GM23338 (cell line): ENCODE data around the gene CLHC1. TPM values are rescaled to one million over a fixed set of nuclear protein-coding genes. Genes with fewer than 3 reads are reported as not detected.

ENCODE experiments used
- ATAC-seq: fragments of 200-7000 bp; cut with Tn5 transposase; 3 replicates; pipeline ENCODE4 v1.9.1; 2020
- DNase-seq: peaks from one replicate; pipeline ENCODE4 v3.0.0-alpha.2; 2015; ENCODE audit warnings: low spot score
- H2AFZ ChIP-seq: fragments of 200-600 bp; sonication (generic); 2 replicates; pipeline ENCODE4 v1.8.0; 2016; ENCODE audit warnings: antibody characterized with exemption, mild to moderate bottlenecking, moderate library complexity
- H3F3A ChIP-seq: fragments of 200-600 bp; sonication (generic); replicated peaks from 2 replicates; pipeline ENCODE4 v1.8.0; 2017; ENCODE audit warnings: antibody characterized with exemption, mixed run types, low read depth
- H3K27ac ChIP-seq: fragments of 200-600 bp; sonication (generic); 2 replicates; pipeline ENCODE4 v1.6.1; 2016; ENCODE audit warnings: low read depth
- H3K27me3 ChIP-seq: fragments of 200-600 bp; sonication (generic); 2 replicates; pipeline ENCODE4 v1.8.0; 2016; ENCODE audit warnings: mild to moderate bottlenecking, mixed run types, moderate library complexity; ENCODE audit not compliant: insufficient read depth
- H3K36me3 ChIP-seq: fragments of 200-600 bp; sonication (generic); 2 replicates; pipeline ENCODE4 v1.8.0; 2016; ENCODE audit warnings: mild to moderate bottlenecking; ENCODE audit not compliant: insufficient read depth
- H3K4me1 ChIP-seq: fragments of 200-600 bp; sonication (generic); 2 replicates; pipeline ENCODE4 v1.8.0; 2016; ENCODE audit warnings: mild to moderate bottlenecking, moderate library complexity; ENCODE audit not compliant: insufficient read depth
- H3K4me2 ChIP-seq: fragments of 200-600 bp; sonication (generic); 2 replicates; pipeline ENCODE4 v1.7.1; 2017; ENCODE audit warnings: mixed run types
- H3K4me3 ChIP-seq: fragments of 200-600 bp; sonication (generic); 2 replicates; pipeline ENCODE4 v1.6.1; 2016; ENCODE audit warnings: mixed run types
- H3K79me2 ChIP-seq: fragments of 200-600 bp; sonication (generic); replicated peaks from 2 replicates; pipeline ENCODE4 v1.8.0; 2017; ENCODE audit warnings: mild to moderate bottlenecking; ENCODE audit not compliant: insufficient read depth
- H3K9me2 ChIP-seq: fragments of 200-600 bp; sonication (generic); 2 replicates; pipeline ENCODE4 v1.8.0; 2017; ENCODE audit not compliant: insufficient read depth
- H4K20me1 ChIP-seq: fragments of 200-600 bp; sonication (generic); replicated peaks from 2 replicates; pipeline ENCODE4 v1.8.0; 2017; ENCODE audit warnings: mild to moderate bottlenecking; ENCODE audit not compliant: insufficient read depth
- H3K27ac Mint-ChIP-seq: 2 replicates; pipeline ENCODE4 v1.8.0; 2020; ENCODE audit warnings: inconsistent platforms, mild to moderate bottlenecking, moderate library complexity, mixed read lengths
- H3K27me3 Mint-ChIP-seq: 3 replicates; pipeline ENCODE4 v1.8.0; 2022; ENCODE audit warnings: low read depth, mild to moderate bottlenecking, moderate library complexity, mixed read lengths, inconsistent platforms; ENCODE audit not compliant: insufficient read depth, poor library complexity
- H3K36me3 Mint-ChIP-seq: 3 replicates; pipeline ENCODE4 v1.8.0; 2021; ENCODE audit warnings: low read depth, mild to moderate bottlenecking, inconsistent platforms, moderate library complexity, mixed read lengths
- H3K4me1 Mint-ChIP-seq: 3 replicates; pipeline ENCODE4 v1.8.0; 2020; ENCODE audit warnings: mild to moderate bottlenecking, inconsistent platforms, mixed read lengths
- H3K4me3 Mint-ChIP-seq: 3 replicates; pipeline ENCODE4 v1.8.0; 2021; ENCODE audit warnings: moderate library complexity, mild to moderate bottlenecking, inconsistent platforms, mixed read lengths
- H3K9me3 Mint-ChIP-seq: 3 replicates; pipeline ENCODE4 v1.8.0; 2020; ENCODE audit warnings: moderate library complexity, mild to moderate bottlenecking, inconsistent platforms, mixed read lengths
- CREB1 ChIP-seq: fragments of 250-450 bp; sonication (Bioruptor Pico); IDR thresholded peaks from 2 replicates; pipeline ENCODE4 v1.5.0; 2020; ENCODE audit warnings: low read depth, mild to moderate bottlenecking, moderate library complexity
- EZH2 ChIP-seq: fragments of 200-600 bp; sonication (generic); IDR thresholded peaks from one replicate; pipeline ENCODE4 v1.8.0; 2017; ENCODE audit warnings: antibody characterized with exemption, mild to moderate bottlenecking, low read depth; ENCODE audit not compliant: unreplicated experiment
- EZH2phosphoT487 ChIP-seq: fragments of 200-600 bp; sonication (generic); IDR thresholded peaks from one replicate; pipeline ENCODE4 v1.8.1; 2018; ENCODE audit warnings: antibody characterized with exemption; ENCODE audit not compliant: unreplicated experiment
- JUNB ChIP-seq: IDR thresholded peaks from one replicate; pipeline ENCODE4 v1.6.1; 2016; ENCODE audit warnings: antibody characterized with exemption; ENCODE audit not compliant: unreplicated experiment
- NANOG ChIP-seq: IDR thresholded peaks from 2 replicates; pipeline ENCODE4 v1.6.1; 2016; ENCODE audit warnings: antibody characterized with exemption, borderline replicate concordance
- POLR2AphosphoS5 ChIP-seq: IDR thresholded peaks from 2 replicates; pipeline ENCODE4 v1.6.1; 2016; ENCODE audit warnings: antibody characterized with exemption, low read depth
- STAT1 ChIP-seq: IDR thresholded peaks from one replicate; pipeline ENCODE4 v1.6.1; 2016; ENCODE audit warnings: antibody characterized with exemption; ENCODE audit not compliant: unreplicated experiment
- ZNF331 ChIP-seq: fragments of 250-450 bp; sonication (Bioruptor Pico); IDR thresholded peaks from 2 replicates; pipeline ENCODE4 v1.5.0; 2020; ENCODE audit warnings: low read depth, mild to moderate bottlenecking, moderate library complexity
- polyA plus RNA-seq: library from polyadenylated mRNA; unstranded; fragments of >200 nt; fragmentation: Nextera tagmentation; extraction: Ambion mirVana; gene quantifications from 2 replicates; pipeline ENCODE4 v1.2.1, GENCODE V29; 2016
- total RNA-seq: library from RNA; depleted of rRNA; stranded (reverse); fragments of >200 nt; shearing (Covaris generic); gene quantifications from 2 replicates; pipeline ENCODE4 v1.2.3, GENCODE V29; 2014
- TF ChIP-seq, protein P1 (sequence below), 2 experiments: fragments of 200-600 bp in 1 of 2; sonication (generic) in 1 of 2; conservative IDR thresholded peaks; 2 replicates each; pipeline versions ENCODE4 v1.5.1 to v1.6.1; 2016 to 2017; ENCODE audit warnings: antibody characterized with exemption in 2 of 2, low read depth in 2 of 2, mild to moderate bottlenecking in 2 of 2, moderate library complexity in 1 of 2
- TF ChIP-seq, protein P2 (sequence below): IDR thresholded peaks from one replicate; pipeline ENCODE4 v1.6.1; 2018; ENCODE audit warnings: antibody characterized with exemption; ENCODE audit not compliant: unreplicated experiment
- TF ChIP-seq, protein P3 (sequence below): IDR thresholded peaks from 2 replicates; pipeline ENCODE4 v1.6.1; 2016; ENCODE audit warnings: antibody characterized with exemption
- TF ChIP-seq, protein P4 (sequence below): fragments of 250-450 bp; sonication (Bioruptor Pico); IDR thresholded peaks from 2 replicates; pipeline ENCODE4 v1.5.0; 2020; ENCODE audit warnings: mild to moderate bottlenecking, moderate library complexity

Gene CLHC1
- total and polyA plus RNA-seq, 2 experiments from 2014 or later: 3.1 to 5.0 TPM

- H3K36me3 ChIP-seq: no peaks in the 10 kb centered on the region
- no peak overlapping the region for H3K27ac Mint-ChIP-seq
- 0 out of 2 replicates have a peak, but pooled peaks cover 2% of the 10 kb centered on the region for H3F3A ChIP-seq
- H3K4me1 ChIP-seq: peaks cover 34% of the 10 kb centered on the region
- TF ChIP-seq CREB1 (CRISPR knock-in tag): no peak
- TF ChIP-seq, protein P1, sequence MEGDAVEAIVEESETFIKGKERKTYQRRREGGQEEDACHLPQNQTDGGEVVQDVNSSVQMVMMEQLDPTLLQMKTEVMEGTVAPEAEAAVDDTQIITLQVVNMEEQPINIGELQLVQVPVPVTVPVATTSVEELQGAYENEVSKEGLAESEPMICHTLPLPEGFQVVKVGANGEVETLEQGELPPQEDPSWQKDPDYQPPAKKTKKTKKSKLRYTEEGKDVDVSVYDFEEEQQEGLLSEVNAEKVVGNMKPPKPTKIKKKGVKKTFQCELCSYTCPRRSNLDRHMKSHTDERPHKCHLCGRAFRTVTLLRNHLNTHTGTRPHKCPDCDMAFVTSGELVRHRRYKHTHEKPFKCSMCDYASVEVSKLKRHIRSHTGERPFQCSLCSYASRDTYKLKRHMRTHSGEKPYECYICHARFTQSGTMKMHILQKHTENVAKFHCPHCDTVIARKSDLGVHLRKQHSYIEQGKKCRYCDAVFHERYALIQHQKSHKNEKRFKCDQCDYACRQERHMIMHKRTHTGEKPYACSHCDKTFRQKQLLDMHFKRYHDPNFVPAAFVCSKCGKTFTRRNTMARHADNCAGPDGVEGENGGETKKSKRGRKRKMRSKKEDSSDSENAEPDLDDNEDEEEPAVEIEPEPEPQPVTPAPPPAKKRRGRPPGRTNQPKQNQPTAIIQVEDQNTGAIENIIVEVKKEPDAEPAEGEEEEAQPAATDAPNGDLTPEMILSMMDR (conservative IDR thresholded peaks at IDR 0.05; ENCODE audit: low read depth in 2 of 2): no peak
- TF ChIP-seq ZNF331 (CRISPR knock-in tag): no peak
- TF ChIP-seq, protein P2, sequence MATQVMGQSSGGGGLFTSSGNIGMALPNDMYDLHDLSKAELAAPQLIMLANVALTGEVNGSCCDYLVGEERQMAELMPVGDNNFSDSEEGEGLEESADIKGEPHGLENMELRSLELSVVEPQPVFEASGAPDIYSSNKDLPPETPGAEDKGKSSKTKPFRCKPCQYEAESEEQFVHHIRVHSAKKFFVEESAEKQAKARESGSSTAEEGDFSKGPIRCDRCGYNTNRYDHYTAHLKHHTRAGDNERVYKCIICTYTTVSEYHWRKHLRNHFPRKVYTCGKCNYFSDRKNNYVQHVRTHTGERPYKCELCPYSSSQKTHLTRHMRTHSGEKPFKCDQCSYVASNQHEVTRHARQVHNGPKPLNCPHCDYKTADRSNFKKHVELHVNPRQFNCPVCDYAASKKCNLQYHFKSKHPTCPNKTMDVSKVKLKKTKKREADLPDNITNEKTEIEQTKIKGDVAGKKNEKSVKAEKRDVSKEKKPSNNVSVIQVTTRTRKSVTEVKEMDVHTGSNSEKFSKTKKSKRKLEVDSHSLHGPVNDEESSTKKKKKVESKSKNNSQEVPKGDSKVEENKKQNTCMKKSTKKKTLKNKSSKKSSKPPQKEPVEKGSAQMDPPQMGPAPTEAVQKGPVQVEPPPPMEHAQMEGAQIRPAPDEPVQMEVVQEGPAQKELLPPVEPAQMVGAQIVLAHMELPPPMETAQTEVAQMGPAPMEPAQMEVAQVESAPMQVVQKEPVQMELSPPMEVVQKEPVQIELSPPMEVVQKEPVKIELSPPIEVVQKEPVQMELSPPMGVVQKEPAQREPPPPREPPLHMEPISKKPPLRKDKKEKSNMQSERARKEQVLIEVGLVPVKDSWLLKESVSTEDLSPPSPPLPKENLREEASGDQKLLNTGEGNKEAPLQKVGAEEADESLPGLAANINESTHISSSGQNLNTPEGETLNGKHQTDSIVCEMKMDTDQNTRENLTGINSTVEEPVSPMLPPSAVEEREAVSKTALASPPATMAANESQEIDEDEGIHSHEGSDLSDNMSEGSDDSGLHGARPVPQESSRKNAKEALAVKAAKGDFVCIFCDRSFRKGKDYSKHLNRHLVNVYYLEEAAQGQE: no peak
- TF ChIP-seq JUNB: no peak
- TF ChIP-seq, protein P3, sequence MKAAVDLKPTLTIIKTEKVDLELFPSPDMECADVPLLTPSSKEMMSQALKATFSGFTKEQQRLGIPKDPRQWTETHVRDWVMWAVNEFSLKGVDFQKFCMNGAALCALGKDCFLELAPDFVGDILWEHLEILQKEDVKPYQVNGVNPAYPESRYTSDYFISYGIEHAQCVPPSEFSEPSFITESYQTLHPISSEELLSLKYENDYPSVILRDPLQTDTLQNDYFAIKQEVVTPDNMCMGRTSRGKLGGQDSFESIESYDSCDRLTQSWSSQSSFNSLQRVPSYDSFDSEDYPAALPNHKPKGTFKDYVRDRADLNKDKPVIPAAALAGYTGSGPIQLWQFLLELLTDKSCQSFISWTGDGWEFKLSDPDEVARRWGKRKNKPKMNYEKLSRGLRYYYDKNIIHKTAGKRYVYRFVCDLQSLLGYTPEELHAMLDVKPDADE: no peak
- no peak for TF ChIP-seq NANOG
- TF ChIP-seq, protein P4, sequence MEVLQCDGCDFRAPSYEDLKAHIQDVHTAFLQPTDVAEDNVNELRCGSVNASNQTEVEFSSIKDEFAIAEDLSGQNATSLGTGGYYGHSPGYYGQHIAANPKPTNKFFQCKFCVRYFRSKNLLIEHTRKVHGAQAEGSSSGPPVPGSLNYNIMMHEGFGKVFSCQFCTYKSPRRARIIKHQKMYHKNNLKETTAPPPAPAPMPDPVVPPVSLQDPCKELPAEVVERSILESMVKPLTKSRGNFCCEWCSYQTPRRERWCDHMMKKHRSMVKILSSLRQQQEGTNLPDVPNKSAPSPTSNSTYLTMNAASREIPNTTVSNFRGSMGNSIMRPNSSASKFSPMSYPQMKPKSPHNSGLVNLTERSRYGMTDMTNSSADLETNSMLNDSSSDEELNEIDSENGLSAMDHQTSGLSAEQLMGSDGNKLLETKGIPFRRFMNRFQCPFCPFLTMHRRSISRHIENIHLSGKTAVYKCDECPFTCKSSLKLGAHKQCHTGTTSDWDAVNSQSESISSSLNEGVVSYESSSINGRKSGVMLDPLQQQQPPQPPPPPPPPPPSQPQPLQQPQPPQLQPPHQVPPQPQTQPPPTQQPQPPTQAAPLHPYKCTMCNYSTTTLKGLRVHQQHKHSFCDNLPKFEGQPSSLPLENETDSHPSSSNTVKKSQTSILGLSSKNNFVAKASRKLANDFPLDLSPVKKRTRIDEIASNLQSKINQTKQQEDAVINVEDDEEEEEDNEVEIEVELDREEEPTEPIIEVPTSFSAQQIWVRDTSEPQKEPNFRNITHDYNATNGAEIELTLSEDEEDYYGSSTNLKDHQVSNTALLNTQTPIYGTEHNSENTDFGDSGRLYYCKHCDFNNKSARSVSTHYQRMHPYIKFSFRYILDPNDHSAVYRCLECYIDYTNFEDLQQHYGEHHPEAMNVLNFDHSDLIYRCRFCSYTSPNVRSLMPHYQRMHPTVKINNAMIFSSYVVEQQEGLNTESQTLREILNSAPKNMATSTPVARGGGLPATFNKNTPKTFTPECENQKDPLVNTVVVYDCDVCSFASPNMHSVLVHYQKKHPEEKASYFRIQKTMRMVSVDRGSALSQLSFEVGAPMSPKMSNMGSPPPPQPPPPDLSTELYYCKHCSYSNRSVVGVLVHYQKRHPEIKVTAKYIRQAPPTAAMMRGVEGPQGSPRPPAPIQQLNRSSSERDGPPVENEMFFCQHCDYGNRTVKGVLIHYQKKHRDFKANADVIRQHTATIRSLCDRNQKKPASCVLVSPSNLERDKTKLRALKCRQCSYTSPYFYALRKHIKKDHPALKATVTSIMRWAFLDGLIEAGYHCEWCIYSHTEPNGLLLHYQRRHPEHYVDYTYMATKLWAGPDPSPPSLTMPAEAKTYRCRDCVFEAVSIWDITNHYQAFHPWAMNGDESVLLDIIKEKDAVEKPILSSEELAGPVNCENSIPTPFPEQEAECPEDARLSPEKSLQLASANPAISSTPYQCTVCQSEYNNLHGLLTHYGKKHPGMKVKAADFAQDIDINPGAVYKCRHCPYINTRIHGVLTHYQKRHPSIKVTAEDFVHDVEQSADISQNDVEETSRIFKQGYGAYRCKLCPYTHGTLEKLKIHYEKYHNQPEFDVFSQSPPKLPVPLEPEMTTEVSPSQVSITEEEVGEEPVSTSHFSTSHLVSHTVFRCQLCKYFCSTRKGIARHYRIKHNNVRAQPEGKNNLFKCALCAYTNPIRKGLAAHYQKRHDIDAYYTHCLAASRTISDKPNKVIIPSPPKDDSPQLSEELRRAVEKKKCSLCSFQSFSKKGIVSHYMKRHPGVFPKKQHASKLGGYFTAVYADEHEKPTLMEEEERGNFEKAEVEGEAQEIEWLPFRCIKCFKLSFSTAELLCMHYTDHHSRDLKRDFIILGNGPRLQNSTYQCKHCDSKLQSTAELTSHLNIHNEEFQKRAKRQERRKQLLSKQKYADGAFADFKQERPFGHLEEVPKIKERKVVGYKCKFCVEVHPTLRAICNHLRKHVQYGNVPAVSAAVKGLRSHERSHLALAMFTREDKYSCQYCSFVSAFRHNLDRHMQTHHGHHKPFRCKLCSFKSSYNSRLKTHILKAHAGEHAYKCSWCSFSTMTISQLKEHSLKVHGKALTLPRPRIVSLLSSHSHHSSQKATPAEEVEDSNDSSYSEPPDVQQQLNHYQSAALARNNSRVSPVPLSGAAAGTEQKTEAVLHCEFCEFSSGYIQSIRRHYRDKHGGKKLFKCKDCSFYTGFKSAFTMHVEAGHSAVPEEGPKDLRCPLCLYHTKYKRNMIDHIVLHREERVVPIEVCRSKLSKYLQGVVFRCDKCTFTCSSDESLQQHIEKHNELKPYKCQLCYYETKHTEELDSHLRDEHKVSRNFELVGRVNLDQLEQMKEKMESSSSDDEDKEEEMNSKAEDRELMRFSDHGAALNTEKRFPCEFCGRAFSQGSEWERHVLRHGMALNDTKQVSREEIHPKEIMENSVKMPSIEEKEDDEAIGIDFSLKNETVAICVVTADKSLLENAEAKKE (CRISPR knock-in tag): no peak
- TF ChIP-seq EZH2phosphoT487: no peak
- TF ChIP-seq EZH2: no peak
- TF ChIP-seq STAT1: no peak
- TF ChIP-seq POLR2AphosphoS5: no peak
- no peak overlapping the region for H3K4me2 ChIP-seq
- DNase-seq: no peak
- H3K27me3 Mint-ChIP-seq: peaks cover 23% of the 10 kb centered on the region
- H2AFZ ChIP-seq: 0 out of 2 replicates have a peak overlapping the region, but pooled peaks have one; percentile 20
- no peak overlapping the region for H3K4me3 ChIP-seq
- peaks cover 59% of the 10 kb centered on the region for H3K4me1 Mint-ChIP-seq
- no peaks in the 10 kb centered on the region for H3K79me2 ChIP-seq
- no peak overlapping the region for H3K27ac ChIP-seq
- H3K36me3 Mint-ChIP-seq: no peaks in the 10 kb centered on the region
- H3K27me3 ChIP-seq: no peaks in the 10 kb centered on the region
- H3K9me3 Mint-ChIP-seq: no peaks in the 10 kb centered on the region
- H3K4me3 Mint-ChIP-seq: no peak overlapping the region
- H4K20me1 ChIP-seq: no peaks in the 10 kb centered on the region
- H3K9me2 ChIP-seq: peaks cover 3% of the 10 kb centered on the region; the same call in 1 of the 2 replicates
- ATAC-seq: no peak
Measured at GRCh38 chr2:55136138-55136541, 96.0 kb downstream of the CLHC1 start.
